Measurements from ENCODE around the gene CCDC158.

Gene CCDC158

GRCh38 chr4:76377911-76378310 lies 43.0 kb downstream of the CCDC158 start:
- ChIA-PET POLR2A (ENCODE audit: low non-redundant PET) (no interaction called here), CTCF (interaction anchor here (0.6 to 1.6 kb wide), 3 partner anchors 9 to 289 kb away, joined by 4 to 10 read pairs (median 4); no protein-coding TSS in a partner anchor)
- peak; percentile 20 for DNase-seq (ENCODE audit: low spot score)

GRCh38 chr4:76377481-76377901 lies 43.5 kb downstream of the CCDC158 start:
- CTCF ChIA-PET = interaction anchor here (0.6 to 0.8 kb wide), 3 partner anchors 9 to 462 kb away, joined by 3 to 5 read pairs (median 4); no protein-coding TSS in a partner anchor
- no peak for DNase-seq (ENCODE audit: low spot score)
- no peak for TF ChIP-seq CTCF (conservative IDR thresholded peaks at IDR 0.05; ENCODE audit: low read depth)
- no peak overlapping the region for H3K27ac ChIP-seq
- POLR2A ChIA-PET (ENCODE audit: low non-redundant PET) = interaction anchor here (0.6 kb wide), 1 partner anchor 72 kb away, joined by 3 read pairs; no protein-coding TSS in a partner anchor

More at GRCh38 chr4:76377911-76378310, 43.0 kb downstream of the CCDC158 start:
- no peak overlapping the region for H3K27ac ChIP-seq
- TF ChIP-seq CTCF (conservative IDR thresholded peaks at IDR 0.05; ENCODE audit: low read depth) = 0 out of 2 replicates have a peak, but pooled peaks have one; percentile 23

GRCh38 chr4:76376534-76376933 lies 44.4 kb downstream of the CCDC158 start:
- no peak for TF ChIP-seq CTCF (conservative IDR thresholded peaks at IDR 0.05; ENCODE audit: low read depth)
- POLR2A ChIA-PET (ENCODE audit: low non-redundant PET) = interaction anchor here (0.6 kb wide), 1 partner anchor 71 kb away, joined by 3 read pairs; no protein-coding TSS in a partner anchor
- CTCF ChIA-PET = interaction anchor here (0.6 to 0.7 kb wide), 2 partner anchors 203 to 461 kb away, joined by 3 read pairs; no protein-coding TSS in a partner anchor

GRCh38 chr4:76375703-76376102 lies 45.2 kb downstream of the CCDC158 start:
- POLR2A ChIA-PET (ENCODE audit: low non-redundant PET) = no interaction called here
- CTCF ChIA-PET = interaction anchor here (0.9 kb wide), 1 partner anchor 12 kb away, joined by 6 read pairs; no protein-coding TSS in a partner anchor
- no peak overlapping the region for H3K27ac ChIP-seq
- TF ChIP-seq CTCF (conservative IDR thresholded peaks at IDR 0.05; ENCODE audit: low read depth) = no peak
- DNase-seq (ENCODE audit: low spot score) = no peak

More at GRCh38 chr4:76376534-76376933, 44.4 kb downstream of the CCDC158 start:
- DNase-seq (ENCODE audit: low spot score) = no peak
- no peak overlapping the region for H3K27ac ChIP-seq

- no peak for TF ChIP-seq CTCF (conservative IDR thresholded peaks at IDR 0.05; ENCODE audit: low read depth)
- ChIA-PET POLR2A (ENCODE audit: low non-redundant PET) (no interaction called here), CTCF (interaction anchor here (0.5 to 0.9 kb wide), 3 partner anchors 13 to 197 kb away, joined by 3 to 6 read pairs (median 3); no protein-coding TSS in a partner anchor)
- DNase-seq (ENCODE audit: low spot score) = no peak
- H3K27ac ChIP-seq = no peak overlapping the region
These were observed 46.1 kb downstream of the CCDC158 start for GRCh38 chr4:76374798-76375197.

- CTCF ChIA-PET = no interaction called here
- POLR2A ChIA-PET (ENCODE audit: low non-redundant PET) = no interaction called here
- no peak for DNase-seq (ENCODE audit: low spot score)
- H3K27ac ChIP-seq = no peak overlapping the region
- no peak for TF ChIP-seq CTCF (conservative IDR thresholded peaks at IDR 0.05; ENCODE audit: low read depth)
These were observed 46.9 kb downstream of the CCDC158 start for GRCh38 chr4:76373919-76374552.

All from RWPE1 (cell line).